ENCODE measurements around the gene SPNS2. TPM values are rescaled to one million over a fixed set of nuclear protein-coding genes. Genes with fewer than 3 reads are reported as not detected.
"Not testable (repeated sequence)": the region's sequence is repeated elsewhere in the genome, so short reads cannot be mapped to it uniquely, and the experiment has no call there.

The SPNS2 gene
- polyA plus RNA-seq, 1 donor from 2014 or later: 39.7 TPM

GRCh38 chr17:4577386-4577993 is 78.8 kb downstream of the SPNS2 start:
- H2AFZ ChIP-seq (ENCODE audit: low read depth, low read length): no peak overlapping the region

GRCh38 chr17:4578349-4578748 is 79.7 kb downstream of the SPNS2 start:
- not testable (repeated sequence) for H3K27me3 ChIP-seq (ENCODE audit: insufficient read depth, low read depth, low read length); H3K9me2 ChIP-seq (ENCODE audit: insufficient read depth, low read length); H3F3A ChIP-seq (ENCODE audit: insufficient read depth, low read length, poor library complexity, severe bottlenecking); H3K4me3 ChIP-seq (ENCODE audit: low read length); H3K36me3 ChIP-seq (ENCODE audit: insufficient read depth, low read length); H3K9ac ChIP-seq (ENCODE audit: low read length); H3K9me3 ChIP-seq (ENCODE audit: low read length); H4K20me1 ChIP-seq (ENCODE audit: insufficient read depth); H3K27ac ChIP-seq (ENCODE audit: low read length); H3K4me2 ChIP-seq (ENCODE audit: low read length); H3K79me2 ChIP-seq (replicated peaks; ENCODE audit: insufficient read depth, low read length); H2AFZ ChIP-seq (ENCODE audit: low read depth, low read length)

More at GRCh38 chr17:4577386-4577993, 78.8 kb downstream of the SPNS2 start:
- Histone ChIP-seq H3F3A (ENCODE audit: insufficient read depth, low read length, poor library complexity, severe bottlenecking) (no peaks in the 10 kb centered on the region), H4K20me1 (ENCODE audit: insufficient read depth) (no peaks in the 10 kb centered on the region), H3K9me2 (ENCODE audit: insufficient read depth, low read length) (no peaks in the 10 kb centered on the region), H3K4me3 (ENCODE audit: low read length) (no peak overlapping the region), H3K27me3 (ENCODE audit: insufficient read depth, low read depth, low read length) (no peaks in the 10 kb centered on the region), H3K4me2 (ENCODE audit: low read length) (no peak overlapping the region), H3K27ac (ENCODE audit: low read length) (no peak overlapping the region), H3K9ac (ENCODE audit: low read length) (no peak overlapping the region), H3K9me3 (ENCODE audit: low read length) (no peaks in the 10 kb centered on the region), H3K36me3 (ENCODE audit: insufficient read depth, low read length) (no peaks in the 10 kb centered on the region), H3K79me2 (replicated peaks; ENCODE audit: insufficient read depth, low read length) (no peaks in the 10 kb centered on the region)
- TF ChIP-seq EZH2 (IDR thresholded peaks at IDR 0.05; ENCODE audit: borderline replicate concordance, insufficient read depth, low read length, poor library complexity, severe bottlenecking): no peak
- TF ChIP-seq EP300 (conservative IDR thresholded peaks at IDR 0.05; ENCODE audit: poor library complexity, severe bottlenecking): no peak
- no peak for TF ChIP-seq CTCF (IDR thresholded peaks at IDR 0.05; ENCODE audit: poor library complexity, severe bottlenecking)
- no peak for TF ChIP-seq REST (IDR thresholded peaks at IDR 0.05; ENCODE audit: borderline replicate concordance)
- no peak for TF ChIP-seq POLR2AphosphoS5 (IDR thresholded peaks at IDR 0.05)
- TF ChIP-seq SMC3 (conservative IDR thresholded peaks at IDR 0.05; ENCODE audit: poor library complexity): no peak

GRCh38 chr17:4579678-4580077 is 81.0 kb downstream of the SPNS2 start:
- H3K79me2 ChIP-seq (replicated peaks; ENCODE audit: insufficient read depth, low read length): no peaks in the 10 kb centered on the region
- TF ChIP-seq EZH2 (IDR thresholded peaks at IDR 0.05; ENCODE audit: borderline replicate concordance, insufficient read depth, low read length, poor library complexity, severe bottlenecking): no peak
- no peak for TF ChIP-seq REST (IDR thresholded peaks at IDR 0.05; ENCODE audit: borderline replicate concordance)
- no peak for TF ChIP-seq CTCF (IDR thresholded peaks at IDR 0.05; ENCODE audit: poor library complexity, severe bottlenecking)
- TF ChIP-seq SMC3 (conservative IDR thresholded peaks at IDR 0.05; ENCODE audit: poor library complexity): no peak
- TF ChIP-seq RAD21 (conservative IDR thresholded peaks at IDR 0.05): no peak
- TF ChIP-seq POLR2AphosphoS5 (IDR thresholded peaks at IDR 0.05): no peak
- TF ChIP-seq TAF1 (IDR thresholded peaks at IDR 0.05; ENCODE audit: low read depth): no peak
- no peak for TF ChIP-seq EP300 (conservative IDR thresholded peaks at IDR 0.05; ENCODE audit: poor library complexity, severe bottlenecking)
- no peak for TF ChIP-seq MXI1 (conservative IDR thresholded peaks at IDR 0.05; ENCODE audit: poor library complexity, severe bottlenecking)
- no peak overlapping the region for H3K9ac ChIP-seq (ENCODE audit: low read length)
- H3K27ac ChIP-seq (ENCODE audit: low read length): no peak overlapping the region
- H4K20me1 ChIP-seq (ENCODE audit: insufficient read depth): no peaks in the 10 kb centered on the region
- H3K4me2 ChIP-seq (ENCODE audit: low read length): no peak overlapping the region
- H3F3A ChIP-seq (ENCODE audit: insufficient read depth, low read length, poor library complexity, severe bottlenecking): no peaks in the 10 kb centered on the region
- H3K9me2 ChIP-seq (ENCODE audit: insufficient read depth, low read length): no peaks in the 10 kb centered on the region
- no peak overlapping the region for H2AFZ ChIP-seq (ENCODE audit: low read depth, low read length)
- H3K9me3 ChIP-seq (ENCODE audit: low read length): no peaks in the 10 kb centered on the region
- peaks cover 17% of the 10 kb centered on the region for H3K27me3 ChIP-seq (ENCODE audit: insufficient read depth, low read depth, low read length)
- no peaks in the 10 kb centered on the region for H3K36me3 ChIP-seq (ENCODE audit: insufficient read depth, low read length)
- H3K4me3 ChIP-seq (ENCODE audit: low read length): no peak overlapping the region
